MG63 (cell line): ENCODE results near the gene LGI1. TPM values are rescaled to one million over a fixed set of nuclear protein-coding genes. Genes with fewer than 3 reads are reported as not detected.
A peak's percentile ranks its signal among the peaks of the same experiment; 100 is the strongest.

Source experiments
- DNase-seq: peaks from one replicate; pipeline ENCODE4 v3.0.0-alpha.2; 2020
- H3K27me3 ChIP-seq: fragments of 250-450 bp; sonication (Bioruptor Pico); 2 replicates; pipeline ENCODE4 v1.5.1; 2020; ENCODE audit warnings: mild to moderate bottlenecking, moderate library complexity
- H3K36me3 ChIP-seq: fragments of 250-450 bp; sonication (Bioruptor Pico); 2 replicates; pipeline ENCODE4 v1.5.1; 2020; ENCODE audit warnings: mild to moderate bottlenecking, moderate library complexity
- H3K4me3 ChIP-seq: fragments of 250-450 bp; sonication (Bioruptor Pico); 2 replicates; pipeline ENCODE4 v1.5.1; 2020; ENCODE audit warnings: mild to moderate bottlenecking, moderate library complexity
- H3K9me3 ChIP-seq: fragments of 250-450 bp; sonication (Bioruptor Pico); 2 replicates; pipeline ENCODE4 v1.5.1; 2020; ENCODE audit warnings: mild to moderate bottlenecking, moderate library complexity
- total RNA-seq: library from RNA; depleted of rRNA; stranded (reverse); fragments of >200 nt; shearing (Covaris generic); gene quantifications from 2 replicates; pipeline ENCODE4 v1.2.3, GENCODE V29; 2014; ENCODE audit warnings: low replicate concordance; rRNA removed

The LGI1 gene
- total RNA-seq: not detected in 2 replicates

GRCh38 chr10:93757801-93758507 lies at the start of gene LGI1:
Gene LGI1, plus strand, starts transcription at chr10:93757936. Its CDS starts 209 bp downstream, at chr10:93758145.
- Histone ChIP-seq H3K4me3 (no peak within 1 kb of the TSS), H3K9me3 (no peaks in the 10 kb centered on the region; the same call in 1 of the 2 replicates), H3K27me3 (no peaks in the 10 kb centered on the region), H3K36me3 (no peaks in the 10 kb centered on the region; the same call in 1 of the 2 replicates)
- no peak for DNase-seq

- no peak for DNase-seq
- H3K36me3 ChIP-seq: no peaks in the 10 kb centered on the region
- no peak overlapping the region for H3K4me3 ChIP-seq
- H3K9me3 ChIP-seq: 0 out of 2 replicates have a peak, but pooled peaks cover 2% of the 10 kb centered on the region
- no peaks in the 10 kb centered on the region for H3K27me3 ChIP-seq
Observed at GRCh38 chr10:93710333-93710909, 47.3 kb upstream of the LGI1 start.

- DNase-seq: no peak
- Histone ChIP-seq H3K27me3 (no peaks in the 10 kb centered on the region), H3K4me3 (no peak overlapping the region), H3K36me3 (no peaks in the 10 kb centered on the region), H3K9me3 (0 out of 2 replicates have a peak, but pooled peaks cover 2% of the 10 kb centered on the region)
Observed at GRCh38 chr10:93711891-93712290, 45.8 kb upstream of the LGI1 start.

GRCh38 chr10:93712593-93712992 lies 45.1 kb upstream of the LGI1 start:
- DNase-seq: no peak
- Histone ChIP-seq H3K36me3 (no peaks in the 10 kb centered on the region), H3K4me3 (no peak overlapping the region), H3K9me3 (0 out of 2 replicates have a peak, but pooled peaks cover 2% of the 10 kb centered on the region), H3K27me3 (no peaks in the 10 kb centered on the region)

- Histone ChIP-seq H3K9me3 (0 out of 2 replicates have a peak, but pooled peaks cover 2% of the 10 kb centered on the region), H3K4me3 (no peak overlapping the region), H3K36me3 (no peaks in the 10 kb centered on the region), H3K27me3 (no peaks in the 10 kb centered on the region)
- DNase-seq: no peak
Observed at GRCh38 chr10:93715345-93715744, 42.4 kb upstream of the LGI1 start.

- H3K27me3 ChIP-seq: no peaks in the 10 kb centered on the region
- H3K36me3 ChIP-seq: no peaks in the 10 kb centered on the region
- H3K9me3 ChIP-seq: 0 out of 2 replicates have a peak, but pooled peaks cover 2% of the 10 kb centered on the region
- no peak overlapping the region for H3K4me3 ChIP-seq
- no peak for DNase-seq
Observed at GRCh38 chr10:93716766-93717165, 41.0 kb upstream of the LGI1 start.

GRCh38 chr10:93718937-93719725 lies 38.6 kb upstream of the LGI1 start:
- DNase-seq: no peak
- Histone ChIP-seq H3K36me3 (no peaks in the 10 kb centered on the region), H3K4me3 (no peak overlapping the region), H3K27me3 (no peaks in the 10 kb centered on the region), H3K9me3 (no peaks in the 10 kb centered on the region)

- 0 out of 2 replicates have a peak, but pooled peaks cover 2% of the 10 kb centered on the region for H3K27me3 ChIP-seq
- H3K9me3 ChIP-seq: no peaks in the 10 kb centered on the region
- no peaks in the 10 kb centered on the region for H3K36me3 ChIP-seq
- DNase-seq: no peak
- no peak overlapping the region for H3K4me3 ChIP-seq
Observed at GRCh38 chr10:93719901-93720300, 37.8 kb upstream of the LGI1 start.

- no peak for DNase-seq
- H3K9me3 ChIP-seq: no peaks in the 10 kb centered on the region
- H3K36me3 ChIP-seq: no peaks in the 10 kb centered on the region
- H3K27me3 ChIP-seq: peaks cover 18% of the 10 kb centered on the region
- no peak overlapping the region for H3K4me3 ChIP-seq
Observed at GRCh38 chr10:93722550-93722949, 35.2 kb upstream of the LGI1 start.

GRCh38 chr10:93723153-93723552 lies 34.6 kb upstream of the LGI1 start:
- Histone ChIP-seq H3K4me3 (no peak overlapping the region), H3K27me3 (peaks cover 19% of the 10 kb centered on the region), H3K9me3 (no peaks in the 10 kb centered on the region), H3K36me3 (no peaks in the 10 kb centered on the region)
- DNase-seq: no peak

GRCh38 chr10:93726024-93726423 lies 31.7 kb upstream of the LGI1 start:
- Histone ChIP-seq H3K27me3 (peaks cover 19% of the 10 kb centered on the region), H3K4me3 (no peak overlapping the region), H3K36me3 (no peaks in the 10 kb centered on the region), H3K9me3 (no peaks in the 10 kb centered on the region)
- DNase-seq: no peak

GRCh38 chr10:93741367-93741766 lies 16.4 kb upstream of the LGI1 start:
- Histone ChIP-seq H3K27me3 (no peaks in the 10 kb centered on the region; the same call in 1 of the 2 replicates), H3K36me3 (no peaks in the 10 kb centered on the region), H3K4me3 (no peak overlapping the region), H3K9me3 (no peaks in the 10 kb centered on the region)
- DNase-seq: no peak

- no peaks in the 10 kb centered on the region for H3K9me3 ChIP-seq
- no peaks in the 10 kb centered on the region for H3K27me3 ChIP-seq
- H3K4me3 ChIP-seq: no peak overlapping the region
- no peak for DNase-seq
- H3K36me3 ChIP-seq: no peaks in the 10 kb centered on the region
Observed at GRCh38 chr10:93742633-93743349, 14.9 kb upstream of the LGI1 start.

GRCh38 chr10:93745408-93746065 lies 12.2 kb upstream of the LGI1 start:
- no peak overlapping the region for H3K4me3 ChIP-seq
- no peaks in the 10 kb centered on the region for H3K27me3 ChIP-seq
- H3K9me3 ChIP-seq: no peaks in the 10 kb centered on the region
- peak; percentile 33 for DNase-seq
- no peaks in the 10 kb centered on the region for H3K36me3 ChIP-seq

GRCh38 chr10:93746844-93747284 lies 10.9 kb upstream of the LGI1 start:
- Histone ChIP-seq H3K36me3 (no peaks in the 10 kb centered on the region), H3K4me3 (no peak overlapping the region), H3K9me3 (no peaks in the 10 kb centered on the region), H3K27me3 (no peaks in the 10 kb centered on the region)
- DNase-seq: peak; percentile 94

- H3K9me3 ChIP-seq: no peaks in the 10 kb centered on the region; the same call in 1 of the 2 replicates
- no peak overlapping the region for H3K4me3 ChIP-seq
- no peaks in the 10 kb centered on the region for H3K27me3 ChIP-seq
- peak; percentile 50 for DNase-seq
- no peaks in the 10 kb centered on the region for H3K36me3 ChIP-seq
Observed at GRCh38 chr10:93749218-93749799, 8.4 kb upstream of the LGI1 start.
